HCT116 (cell line): ENCODE results near the gene DNAH10. TPM values are rescaled to one million over a fixed set of nuclear protein-coding genes. Genes with fewer than 3 reads are reported as not detected.

ENCODE experiments used
- ATAC-seq: fragments of 200-7000 bp; cut with Tn5 transposase; 2 replicates; pipeline ENCODE4 v1.9.1; 2020; ENCODE audit warnings: mild to moderate bottlenecking, moderate library complexity
- BruUV-seq: library from RNA; stranded (reverse); fragments of 400-500 nt; replicated peaks from 2 replicates; lab custom pipeline; 2021; lab: Mats Ljungman, UMichigan
- CTCF ChIA-PET: fragments of 300-600 bp; sonication (Branson Sonifier 250); formaldehyde crosslinking; loops from one replicate; lab custom pipeline; 2021; ENCODE audit warnings: antibody characterized with exemption; lab: Charles Lee
- POLR2A ChIA-PET: fragments of 300-600, 350-600 bp; sonication (Branson Sonifier 250); formaldehyde crosslinking; loops from one replicate; lab custom pipeline; 2021; ENCODE audit warnings: antibody characterized with exemption; lab: Charles Lee
- RAD21 ChIA-PET, 2 experiments: fragments of 300-600 bp; sonication (Branson Sonifier 250); formaldehyde crosslinking; loops; one replicate each; lab custom pipeline; 2023; ENCODE audit warnings: low total read pairs in 2 of 2; ENCODE audit not compliant: uncharacterized antibody in 2 of 2, unreplicated experiment in 2 of 2, low non-redundant PET in 1 of 2; lab: Charles Lee
- DNase-seq: peaks from one replicate; pipeline ENCODE4 v3.0.0-alpha.2; 2010; ENCODE audit warnings: low read depth, low spot score
- H2AFZ ChIP-seq: fragments of 200-600 bp; shearing (Covaris generic), sonication (generic); 2 replicates; pipeline ENCODE4 v1.6.1; 2017; ENCODE audit warnings: low read depth, mixed run types, mixed read lengths, antibody characterized with exemption, low read length; ENCODE audit not compliant: poor library complexity, severe bottlenecking
- H3K27ac ChIP-seq: 2 replicates; pipeline ENCODE4 v1.5.1; 2012; ENCODE audit warnings: low read depth, low read length
- H3K27me3 ChIP-seq: fragments of 200-600 bp; sonication (generic); 2 replicates; pipeline ENCODE4 v1.6.1; 2016; ENCODE audit warnings: mixed run types, low read length, mixed read lengths; ENCODE audit not compliant: insufficient read depth
- H3K36me3 ChIP-seq, 2 experiments: fragments of 200-500 bp in 1 of 2; fragments of 200-600 bp in 1 of 2; sonication (Bioruptor generic) in 1 of 2; sonication (generic) in 1 of 2; 2 replicates each; pipeline versions ENCODE4 v1.5.1 to v1.6.1; 2014 to 2016; ENCODE audit warnings: low read length in 2 of 2, inconsistent platforms in 1 of 2, mixed read lengths in 1 of 2, mixed run types in 1 of 2; ENCODE audit not compliant: insufficient read depth in 2 of 2, control insufficient read depth in 1 of 2
- H3K4me1 ChIP-seq, 2 experiments: fragments of 200-600 bp in 1 of 2; sonication (generic) in 1 of 2; 2 replicates each; pipeline versions ENCODE4 v1.5.1 to v1.6.1; 2012 to 2017; ENCODE audit warnings: low read length in 2 of 2, inconsistent platforms in 1 of 2, mild to moderate bottlenecking in 1 of 2, mixed read lengths in 1 of 2, mixed run types in 1 of 2, moderate library complexity in 1 of 2; ENCODE audit not compliant: insufficient read depth in 2 of 2, control insufficient read depth in 1 of 2
- H3K4me2 ChIP-seq: fragments of 200-600 bp; sonication (generic); 2 replicates; pipeline ENCODE4 v1.6.1; 2017; ENCODE audit warnings: mixed run types, low read length, mixed read lengths
- H3K4me3 ChIP-seq, 2 experiments: fragments of 200-600 bp in 1 of 2; sonication (generic) in 1 of 2; replicated peaks in 1 of 2; 2 replicates each; pipeline ENCODE4 v1.5.1; 2011 to 2016; ENCODE audit warnings: low read length in 2 of 2, control low read depth in 1 of 2, low read depth in 1 of 2, mild to moderate bottlenecking in 1 of 2, mixed read lengths in 1 of 2, mixed run types in 1 of 2
- H3K79me2 ChIP-seq: fragments of 200-600 bp; sonication (generic); 2 replicates; pipeline ENCODE4 v1.6.1; 2017; ENCODE audit warnings: mild to moderate bottlenecking, mixed run types, low read length, moderate library complexity, mixed read lengths; ENCODE audit not compliant: insufficient read depth
- H3K9ac ChIP-seq: fragments of 200-600 bp; sonication (generic); 2 replicates; pipeline ENCODE4 v1.6.1; 2016; ENCODE audit warnings: low read length, mixed read lengths
- H3K9me2 ChIP-seq: fragments of 200-600 bp; sonication (generic), shearing (Covaris generic); 2 replicates; pipeline ENCODE4 v1.6.1; 2017; ENCODE audit warnings: mixed run types, mild to moderate bottlenecking, moderate library complexity; ENCODE audit not compliant: insufficient read depth
- H3K9me3 ChIP-seq, 2 experiments: fragments of 200-500 bp in 1 of 2; fragments of 200-600 bp in 1 of 2; sonication (Bioruptor generic) in 1 of 2; sonication (generic) in 1 of 2; 2 replicates each; pipeline ENCODE4 v1.6.1; 2014 to 2017; ENCODE audit warnings: low read length in 2 of 2, mixed read lengths in 2 of 2, inconsistent platforms in 1 of 2, low read depth in 1 of 2, mild to moderate bottlenecking in 1 of 2, mixed run types in 1 of 2, moderate library complexity in 1 of 2; ENCODE audit not compliant: control insufficient read depth in 1 of 2, insufficient read depth in 1 of 2
- H4K20me1 ChIP-seq: fragments of 200-600 bp; sonication (generic), shearing (Covaris generic); 2 replicates; pipeline ENCODE4 v1.6.1; 2017; ENCODE audit warnings: mixed run types, mild to moderate bottlenecking, moderate library complexity; ENCODE audit not compliant: insufficient read depth
- CBX3 ChIP-seq: IDR thresholded peaks from 2 replicates; pipeline ENCODE4 v1.6.1; 2012; ENCODE audit warnings: low read depth
- CTCF ChIP-seq, 3 experiments: fragments of 200-600 bp in 1 of 3; sonication (generic) in 1 of 3; IDR thresholded peaks in 2 of 3; conservative IDR thresholded peaks in 1 of 3; 2 replicates each; pipeline ENCODE4 v1.5.1; 2012 to 2017; ENCODE audit warnings: low read depth in 2 of 3, low read length in 2 of 3, antibody characterized with exemption in 1 of 3, borderline replicate concordance in 1 of 3, control low read depth in 1 of 3, mild to moderate bottlenecking in 1 of 3, mixed read lengths in 1 of 3, mixed run types in 1 of 3, moderate library complexity in 1 of 3; ENCODE audit not compliant: insufficient read depth in 1 of 3
- EGR1 ChIP-seq: IDR thresholded peaks from 2 replicates; pipeline ENCODE4 v1.6.1; 2012; ENCODE audit warnings: low read depth
- ELF1 ChIP-seq: IDR thresholded peaks from 2 replicates; pipeline ENCODE4 v1.6.1; 2012; ENCODE audit warnings: low read depth, borderline replicate concordance
- EZH2phosphoT487 ChIP-seq: fragments of 200-600 bp; IDR thresholded peaks from 2 replicates; pipeline ENCODE4 v1.6.1; 2018; ENCODE audit warnings: antibody characterized with exemption, borderline replicate concordance
- FOSL1 ChIP-seq: IDR thresholded peaks from 2 replicates; pipeline ENCODE4 v1.6.1; 2012; ENCODE audit warnings: low read depth
- MAX ChIP-seq: IDR thresholded peaks from 2 replicates; pipeline ENCODE4 v1.6.1; 2012
- POLR2AphosphoS5 ChIP-seq: IDR thresholded peaks from 2 replicates; pipeline ENCODE4 v1.6.1; 2011; ENCODE audit warnings: mild to moderate bottlenecking, low read depth, low read length, moderate library complexity
- RAD21 ChIP-seq: IDR thresholded peaks from 2 replicates; pipeline ENCODE4 v1.6.1; 2012; ENCODE audit warnings: low read depth, mild to moderate bottlenecking
- SP1 ChIP-seq: IDR thresholded peaks from 2 replicates; pipeline ENCODE4 v1.6.1; 2012; ENCODE audit warnings: low read depth
- SRF ChIP-seq: IDR thresholded peaks from 2 replicates; pipeline ENCODE4 v1.6.1; 2012; ENCODE audit warnings: low read depth
- YY1 ChIP-seq: IDR thresholded peaks from 2 replicates; pipeline ENCODE4 v1.6.1; 2011; ENCODE audit warnings: low read length, low read depth, moderate library complexity, mild to moderate bottlenecking; ENCODE audit not compliant: insufficient replicate concordance; ENCODE audit errors: extremely low read depth
- intact Hi-C: fragments of 100-400 bp; cut with micrococcal nuclease; formaldehyde crosslinking; loops from 2 replicates; pipeline ENCODE4 v1.10.0; 2022
- total RNA-seq: library from RNA; stranded (reverse); gene quantifications from one replicate; pipeline ENCODE4 v1.2.1, GENCODE V29; 2021; ENCODE audit not compliant: unreplicated experiment

DNAH10 gene
- total RNA-seq, 1 experiment from 2014 or later, result 1.3 TPM

- no peak for TF ChIP-seq POLR2AphosphoS5
- TF ChIP-seq ELF1, result no peak
- TF ChIP-seq FOSL1, result no peak
- TF ChIP-seq EGR1, result no peak
- TF ChIP-seq EZH2phosphoT487, result no peak
- no peak for TF ChIP-seq MAX
- no peak for TF ChIP-seq RAD21
- no peak for TF ChIP-seq CBX3
Measured at GRCh38 chr12:123757561-123757960, 4.5 kb upstream of the DNAH10 start (continued).

DNA sequence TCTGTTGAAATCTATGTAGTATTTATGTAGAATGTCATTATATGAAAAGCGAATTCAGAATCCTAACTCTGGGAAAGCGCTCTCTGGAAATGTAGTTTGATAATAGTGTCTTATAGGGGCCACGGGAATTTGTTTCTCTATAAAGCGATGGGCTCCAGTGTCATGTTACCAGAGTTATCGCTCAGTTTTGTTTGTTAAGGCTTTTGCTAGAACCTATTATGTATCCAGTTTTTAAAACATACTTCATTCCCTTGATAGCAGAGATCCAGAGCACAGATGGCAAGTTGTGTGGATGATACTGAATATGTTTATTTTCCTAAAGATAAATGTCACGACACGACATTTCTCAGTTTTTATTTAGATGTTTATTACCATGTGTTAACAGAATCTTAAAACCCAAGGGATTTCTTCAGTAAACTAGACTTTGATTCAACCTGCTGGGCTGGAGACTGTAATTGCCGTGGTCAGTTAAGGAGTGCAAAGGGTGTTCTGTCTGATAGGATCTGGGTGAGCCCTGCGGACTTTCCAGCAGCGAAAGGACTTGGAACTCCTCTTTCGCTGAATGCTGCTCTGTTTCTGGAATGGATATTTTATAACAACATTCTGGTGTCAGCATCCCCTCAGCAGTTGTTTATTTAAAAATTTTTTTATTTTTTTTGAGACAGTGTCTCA is 1.7 kb upstream of the DNAH10 start:
- no peak for ATAC-seq

More for the DNA sequence above, 1.7 kb upstream of the DNAH10 start:
- Histone ChIP-seq H3K9me2 (no peaks in the 10 kb centered on the region), H3K27me3 (no peaks in the 10 kb centered on the region), H3K4me1 (no peaks in the 10 kb centered on the region), H3K4me2 (no peak overlapping the region), H2AFZ (no peak overlapping the region), H4K20me1 (no peaks in the 10 kb centered on the region), H3K79me2 (no peaks in the 10 kb centered on the region), H3K36me3 (no peaks in the 10 kb centered on the region; a peak in 1 of 4 replicates), H3K9ac (no peak overlapping the region), H3K9me3 (no peaks in the 10 kb centered on the region), H3K4me3 (no peak overlapping the region), H3K27ac (no peak overlapping the region)
- RAD21 ChIA-PET, result no interaction called here
- BruUV-seq, result no TSS peak
- POLR2A ChIA-PET, result no interaction called here
- intact Hi-C loops, result no loop called here
- CTCF ChIA-PET, result no interaction called here
- DNase-seq, result no peak
- no peak for TF ChIP-seq SRF
- no peak for TF ChIP-seq YY1
- no peak for TF ChIP-seq ELF1
- no peak for TF ChIP-seq CBX3
- TF ChIP-seq POLR2AphosphoS5, result no peak
- TF ChIP-seq SP1, result no peak
- TF ChIP-seq CTCF (IDR thresholded peaks at IDR 0.05 in 2 of 3, conservative IDR thresholded peaks at IDR 0.05 in 1 of 3; ENCODE audit: borderline replicate concordance in 1 of 3, insufficient read depth in 1 of 3, low read depth in 2 of 3, low read length in 2 of 3), result no peak
